ENCODE measurements around the gene IZUMO1R.
"Not testable (repeated sequence)": the region's sequence is repeated elsewhere in the genome, so short reads cannot be mapped to it uniquely, and the experiment has no call there.

IZUMO1R gene

DNA sequence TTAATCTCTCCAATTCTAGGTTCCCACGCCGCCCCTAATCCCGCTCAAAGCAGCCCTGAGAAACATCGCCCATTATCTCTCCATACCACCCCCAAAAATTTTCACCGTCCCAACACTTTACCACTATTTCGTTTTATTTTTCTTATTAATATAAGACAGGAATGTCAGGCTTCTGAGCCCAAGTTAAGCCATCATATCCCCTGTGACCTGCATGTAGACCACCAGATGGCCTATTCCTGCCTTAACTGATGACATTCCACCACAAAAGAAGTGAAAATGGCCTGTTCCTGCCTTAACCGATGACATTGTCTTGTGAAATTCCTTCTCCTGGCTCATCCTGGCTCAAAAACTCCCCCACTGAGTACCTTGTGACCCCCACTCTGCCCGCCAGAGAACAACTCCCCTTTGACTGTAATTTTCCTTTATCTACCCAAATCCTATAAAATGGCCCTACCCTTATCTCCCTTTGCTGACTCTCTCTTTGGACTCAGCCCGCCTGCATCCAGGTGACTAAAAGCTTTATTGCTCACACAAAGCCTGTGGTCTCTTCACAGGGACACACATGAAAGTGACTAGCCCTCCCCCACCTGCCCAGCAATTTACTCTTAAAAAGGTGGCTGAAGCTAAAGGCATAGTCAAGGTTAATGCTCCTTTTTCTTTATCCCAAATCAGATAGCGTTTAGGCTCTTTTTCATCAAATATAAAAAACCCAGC lies 46.6 kb downstream of the IZUMO1R start:
- not testable (repeated sequence) for H2AFZ ChIP-seq (ENCODE audit: low read depth, low read length); H3K4me1 ChIP-seq (ENCODE audit: control insufficient read depth, insufficient read depth, low read depth, low read length); H2BK12ac ChIP-seq (ENCODE audit: low read length in 2 of 2); H3K36me3 ChIP-seq (ENCODE audit: control insufficient read depth in 1 of 2, insufficient read depth in 2 of 2, low read depth in 1 of 2, low read length in 2 of 2); H3K4me2 ChIP-seq (ENCODE audit: low read length, poor library complexity, severe bottlenecking); H2BK120ac ChIP-seq (ENCODE audit: low read depth, low read length); H3K4ac ChIP-seq (ENCODE audit: low read depth in 1 of 2, low read length in 2 of 2); H3K14ac ChIP-seq (ENCODE audit: low read length in 2 of 2); H3K4me3 ChIP-seq (ENCODE audit: insufficient read depth in 1 of 2, low read depth in 1 of 2, low read length in 2 of 2); DNase-seq; H2AK5ac ChIP-seq (ENCODE audit: low read length, severe bottlenecking); H2BK5ac ChIP-seq (ENCODE audit: low read depth, low read length, poor library complexity, severe bottlenecking); H3K9me3 ChIP-seq (ENCODE audit: control insufficient read depth, low read length); H2BK15ac ChIP-seq (ENCODE audit: low read depth, poor library complexity, severe bottlenecking); H4K8ac ChIP-seq (ENCODE audit: low read length); H3K23ac ChIP-seq (ENCODE audit: low read length in 2 of 2); H3K9ac ChIP-seq (ENCODE audit: low read length); H3K79me1 ChIP-seq (replicated peaks; ENCODE audit: low read length, poor library complexity, severe bottlenecking); H3K18ac ChIP-seq (ENCODE audit: low read depth in 1 of 2, low read length in 2 of 2); H3K27ac ChIP-seq (ENCODE audit: low read length, poor library complexity, severe bottlenecking); H3K27me3 ChIP-seq (ENCODE audit: control insufficient read depth in 1 of 2, insufficient read depth in 1 of 2, low read length in 2 of 2); H4K91ac ChIP-seq (ENCODE audit: low read length)
- WGBS, result 69% methylated on average over 10 of the region's 10 CpGs

All from mesenchymal stem cell (in vitro differentiated cells and primary cell).